ENCODE measurements around the gene CELSR3.

DNA sequence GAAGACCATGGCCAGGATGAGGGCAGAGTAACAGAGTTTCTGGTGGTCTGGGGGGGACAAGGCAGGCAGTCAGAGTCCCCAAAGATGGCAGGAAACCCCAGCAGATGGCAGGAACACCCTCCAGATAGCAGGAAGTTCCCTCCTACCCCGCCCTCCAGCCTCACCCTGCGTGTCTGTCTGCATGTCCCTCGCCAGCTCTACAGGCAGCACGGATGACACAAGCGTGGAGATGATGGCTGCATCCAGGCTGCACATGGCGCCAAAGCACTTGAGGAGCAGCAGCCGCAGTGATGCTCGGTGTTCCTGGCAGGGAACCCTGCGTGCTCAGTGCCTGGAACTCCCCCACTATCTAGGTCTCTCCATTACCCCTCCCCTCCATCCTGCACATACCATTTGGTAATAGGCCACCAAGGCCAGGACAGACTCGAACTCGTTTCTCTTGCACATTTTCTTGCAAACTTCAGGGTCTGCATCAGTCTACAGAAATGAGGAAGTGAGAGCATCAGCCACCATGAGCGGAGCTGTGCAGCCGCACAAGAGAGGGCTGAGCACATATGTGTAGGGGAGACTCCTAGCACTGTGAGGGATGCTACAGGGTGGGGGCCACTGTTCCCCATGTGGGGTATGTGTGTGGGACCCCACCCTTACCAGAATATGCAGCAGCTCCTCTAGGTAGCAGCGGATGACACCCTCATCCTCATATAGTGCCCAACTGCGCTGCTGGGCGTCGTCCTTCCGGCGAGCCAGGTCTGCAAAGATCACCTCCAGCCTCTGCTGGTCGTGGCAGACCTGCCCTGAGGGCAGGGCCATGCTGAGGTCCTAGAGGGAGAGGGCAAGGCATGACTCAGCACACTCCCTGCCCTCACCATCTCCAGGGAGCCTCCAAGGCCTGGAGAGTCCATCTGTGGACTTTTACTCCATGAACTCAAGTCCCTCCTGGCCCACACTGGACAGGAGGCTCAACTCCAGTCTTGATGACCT, 17.0 kb upstream of the CELSR3 start:
- TF ChIP-seq, protein P1, sequence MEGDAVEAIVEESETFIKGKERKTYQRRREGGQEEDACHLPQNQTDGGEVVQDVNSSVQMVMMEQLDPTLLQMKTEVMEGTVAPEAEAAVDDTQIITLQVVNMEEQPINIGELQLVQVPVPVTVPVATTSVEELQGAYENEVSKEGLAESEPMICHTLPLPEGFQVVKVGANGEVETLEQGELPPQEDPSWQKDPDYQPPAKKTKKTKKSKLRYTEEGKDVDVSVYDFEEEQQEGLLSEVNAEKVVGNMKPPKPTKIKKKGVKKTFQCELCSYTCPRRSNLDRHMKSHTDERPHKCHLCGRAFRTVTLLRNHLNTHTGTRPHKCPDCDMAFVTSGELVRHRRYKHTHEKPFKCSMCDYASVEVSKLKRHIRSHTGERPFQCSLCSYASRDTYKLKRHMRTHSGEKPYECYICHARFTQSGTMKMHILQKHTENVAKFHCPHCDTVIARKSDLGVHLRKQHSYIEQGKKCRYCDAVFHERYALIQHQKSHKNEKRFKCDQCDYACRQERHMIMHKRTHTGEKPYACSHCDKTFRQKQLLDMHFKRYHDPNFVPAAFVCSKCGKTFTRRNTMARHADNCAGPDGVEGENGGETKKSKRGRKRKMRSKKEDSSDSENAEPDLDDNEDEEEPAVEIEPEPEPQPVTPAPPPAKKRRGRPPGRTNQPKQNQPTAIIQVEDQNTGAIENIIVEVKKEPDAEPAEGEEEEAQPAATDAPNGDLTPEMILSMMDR (IDR thresholded peaks at IDR 0.05; ENCODE audit: insufficient read depth, low read length), result no peak
- TF ChIP-seq POLR2AphosphoS5 (IDR thresholded peaks at IDR 0.05; ENCODE audit: low read depth), result no peak
- TF ChIP-seq, protein P2, sequence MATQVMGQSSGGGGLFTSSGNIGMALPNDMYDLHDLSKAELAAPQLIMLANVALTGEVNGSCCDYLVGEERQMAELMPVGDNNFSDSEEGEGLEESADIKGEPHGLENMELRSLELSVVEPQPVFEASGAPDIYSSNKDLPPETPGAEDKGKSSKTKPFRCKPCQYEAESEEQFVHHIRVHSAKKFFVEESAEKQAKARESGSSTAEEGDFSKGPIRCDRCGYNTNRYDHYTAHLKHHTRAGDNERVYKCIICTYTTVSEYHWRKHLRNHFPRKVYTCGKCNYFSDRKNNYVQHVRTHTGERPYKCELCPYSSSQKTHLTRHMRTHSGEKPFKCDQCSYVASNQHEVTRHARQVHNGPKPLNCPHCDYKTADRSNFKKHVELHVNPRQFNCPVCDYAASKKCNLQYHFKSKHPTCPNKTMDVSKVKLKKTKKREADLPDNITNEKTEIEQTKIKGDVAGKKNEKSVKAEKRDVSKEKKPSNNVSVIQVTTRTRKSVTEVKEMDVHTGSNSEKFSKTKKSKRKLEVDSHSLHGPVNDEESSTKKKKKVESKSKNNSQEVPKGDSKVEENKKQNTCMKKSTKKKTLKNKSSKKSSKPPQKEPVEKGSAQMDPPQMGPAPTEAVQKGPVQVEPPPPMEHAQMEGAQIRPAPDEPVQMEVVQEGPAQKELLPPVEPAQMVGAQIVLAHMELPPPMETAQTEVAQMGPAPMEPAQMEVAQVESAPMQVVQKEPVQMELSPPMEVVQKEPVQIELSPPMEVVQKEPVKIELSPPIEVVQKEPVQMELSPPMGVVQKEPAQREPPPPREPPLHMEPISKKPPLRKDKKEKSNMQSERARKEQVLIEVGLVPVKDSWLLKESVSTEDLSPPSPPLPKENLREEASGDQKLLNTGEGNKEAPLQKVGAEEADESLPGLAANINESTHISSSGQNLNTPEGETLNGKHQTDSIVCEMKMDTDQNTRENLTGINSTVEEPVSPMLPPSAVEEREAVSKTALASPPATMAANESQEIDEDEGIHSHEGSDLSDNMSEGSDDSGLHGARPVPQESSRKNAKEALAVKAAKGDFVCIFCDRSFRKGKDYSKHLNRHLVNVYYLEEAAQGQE (IDR thresholded peaks at IDR 0.05; ENCODE audit: insufficient replicate concordance, low read depth), result no peak

Data from HL-60 (cell line).